ENCODE results near the gene RNF166. TPM values are rescaled to one million over a fixed set of nuclear protein-coding genes. Genes with fewer than 3 reads are reported as not detected.

The RNF166 gene
- total RNA-seq, 1 experiment from 2014 or later = 26.5 TPM

GRCh38 chr16:88691924-88692560, 14.2 kb downstream of the RNF166 start:
- peaks cover 12 to 16% of the 10 kb centered on the region in 2 experiments for H3K4me1 Mint-ChIP-seq
- WGBS (ENCODE audit: extremely low coverage, insufficient read length, low lambda C conversion rate) = no CpG with 5 or more reads among the region's 26 CpGs
- DNase-seq = no peak
- Histone ChIP-seq H4K91ac (ENCODE audit: insufficient read length, low read depth, low read length) (no peak overlapping the region), H3K14ac (ENCODE audit: insufficient read depth, low read length) (no peak overlapping the region), H3K23ac (ENCODE audit: insufficient read length, low read depth, low read length) (no peak overlapping the region), H3K23me2 (ENCODE audit: insufficient read length, low read depth, low read length, poor library complexity, severe bottlenecking) (no peaks in the 10 kb centered on the region), H3K56ac (ENCODE audit: insufficient read length, low read depth, low read length) (no peak overlapping the region), H3T11ph (ENCODE audit: low read length) (no peak overlapping the region), H4K8ac (replicated peaks; ENCODE audit: insufficient read length, low read depth, low read length) (no peak overlapping the region), H3K79me2 (ENCODE audit: insufficient read depth, low read length) (no peaks in the 10 kb centered on the region), H2BK15ac (ENCODE audit: low read depth, low read length) (no peak overlapping the region), H3K4me2 (ENCODE audit: insufficient read depth, insufficient read length, low read length) (no peak overlapping the region), H3K9ac (ENCODE audit: extremely low read depth, insufficient read length, low read length) (no peak overlapping the region), H4K20me1 (ENCODE audit: control insufficient read depth, insufficient read depth, insufficient read length) (no peaks in the 10 kb centered on the region), H3K18ac (ENCODE audit: insufficient read length, low read depth, low read length) (no peak overlapping the region), H3K4ac (ENCODE audit: low read depth, low read length) (no peak overlapping the region), H4K5ac (ENCODE audit: insufficient read length, low read depth, low read length) (no peak overlapping the region), H2BK20ac (ENCODE audit: low read depth, low read length, poor library complexity, severe bottlenecking) (no peak overlapping the region), H3K27ac (ENCODE audit: insufficient read length, low read depth, low read length) (no peak overlapping the region), H2AK5ac (ENCODE audit: insufficient read length, low read length) (no peak overlapping the region), H2AFZ (ENCODE audit: low read length) (no peak overlapping the region), H3K79me1 (ENCODE audit: insufficient read depth, low read depth, low read length, poor library complexity, severe bottlenecking) (no peaks in the 10 kb centered on the region), H3K4me1 (ENCODE audit: insufficient read depth, low read length) (no peaks in the 10 kb centered on the region), H2BK5ac (ENCODE audit: insufficient read length, low read length) (no peak overlapping the region), H3K27me3 (ENCODE audit: insufficient read depth, low read length) (no peaks in the 10 kb centered on the region), H2BK12ac (ENCODE audit: insufficient read length, low read depth, low read length) (no peak overlapping the region), H3K9me3 (ENCODE audit: control insufficient read depth, low read depth, low read length) (no peaks in the 10 kb centered on the region), H2BK120ac (ENCODE audit: low read depth, low read length, poor library complexity, severe bottlenecking) (no peak overlapping the region)
- no peak overlapping the region for H3K27ac Mint-ChIP-seq
- no peak overlapping the region for H3K4me3 Mint-ChIP-seq
- no peaks in the 10 kb centered on the region for H3K9me3 Mint-ChIP-seq
- no peak for TF ChIP-seq CTCF (conservative IDR thresholded peaks at IDR 0.05)
- peaks cover 31% of the 10 kb centered on the region for H3K27me3 Mint-ChIP-seq (ENCODE audit: low read depth)
- peaks cover 0 to 5% (median 0%) of the 10 kb centered on the region in 3 experiments; a peak in 3 of 7 replicates for H3K36me3 Mint-ChIP-seq (ENCODE audit: insufficient read depth in 1 of 3, low read depth in 3 of 3)

Measured in H9 (cell line).